Endothelial cell of umbilical vein (primary cell): ENCODE results near the gene VWA8. TPM values are rescaled to one million over a fixed set of nuclear protein-coding genes. Genes with fewer than 3 reads are reported as not detected.

Source experiments
- BruUV-seq: library from RNA; stranded (reverse); fragments of 400-500 nt; replicated peaks from 2 replicates; lab custom pipeline; 2021; lab: Mats Ljungman, UMichigan
- CTCF ChIA-PET: fragments of 300-600, 350-600 bp; sonication (Branson Sonifier 250); formaldehyde crosslinking; loops from one replicate; lab custom pipeline; 2021; ENCODE audit warnings: antibody characterized with exemption, inconsistent platforms; lab: Charles Lee
- POLR2A ChIA-PET: fragments of 300-600, 350-600 bp; sonication (Branson Sonifier 250); formaldehyde crosslinking; loops from one replicate; lab custom pipeline; 2021; ENCODE audit warnings: antibody characterized with exemption, inconsistent platforms; lab: Charles Lee
- DNase-seq: peaks from one replicate; pipeline ENCODE4 v3.0.0-alpha.2; 2011; ENCODE audit warnings: low read depth, low spot score
- FAIRE-seq: peaks from 2 replicates; lab custom pipeline; 2011; peaks lifted over from hg19 to GRCh38; lab: Jason Lieb, UNC
- H2AFZ ChIP-seq: 2 replicates; pipeline ENCODE4 v1.6.0; 2012; ENCODE audit warnings: low read depth, low read length, control low read depth, inconsistent platforms
- H3K27ac ChIP-seq: 2 replicates; pipeline ENCODE4 v1.5.1; 2011; ENCODE audit warnings: low read depth, mild to moderate bottlenecking, control low read depth, low read length, moderate library complexity; ENCODE audit not compliant: insufficient read depth
- H3K27me3 ChIP-seq, 2 experiments: 2 replicates each; pipeline versions ENCODE4 v1.6.0 to v1.6.1; 2011; ENCODE audit warnings: low read length in 2 of 2, mixed read lengths in 1 of 2; ENCODE audit not compliant: control insufficient read depth in 2 of 2, insufficient read depth in 2 of 2
- H3K36me3 ChIP-seq, 2 experiments: 2 replicates in 1 of 2; 3 replicates in 1 of 2; pipeline ENCODE4 v1.5.1; 2011; ENCODE audit warnings: low read length in 2 of 2, mild to moderate bottlenecking in 1 of 2, moderate library complexity in 1 of 2; ENCODE audit not compliant: control insufficient read depth in 2 of 2, insufficient read depth in 2 of 2; ENCODE audit errors: extremely low read depth in 1 of 2
- H3K4me1 ChIP-seq: 3 replicates; pipeline ENCODE4 v1.5.1; 2011; ENCODE audit warnings: mild to moderate bottlenecking, low read length; ENCODE audit not compliant: control insufficient read depth, insufficient read depth; ENCODE audit errors: extremely low read depth
- H3K4me2 ChIP-seq: 2 replicates; pipeline ENCODE4 v1.6.1; 2011; ENCODE audit warnings: low read length, control low read depth, mixed read lengths; ENCODE audit not compliant: insufficient read depth
- H3K4me3 ChIP-seq, 3 experiments: fragments of 200-600 bp in 1 of 3; sonication (generic), shearing (Covaris generic) in 1 of 3; replicated peaks in 1 of 3; 2 replicates each; pipeline ENCODE4 v1.5.1; 2011 to 2016; ENCODE audit warnings: control low read depth in 3 of 3, low read length in 3 of 3, mild to moderate bottlenecking in 2 of 3, inconsistent platforms in 1 of 3, low read depth in 1 of 3, moderate library complexity in 1 of 3; ENCODE audit not compliant: insufficient read depth in 1 of 3
- H3K79me2 ChIP-seq: 2 replicates; pipeline ENCODE4 v1.6.0; 2012; ENCODE audit warnings: low read length, inconsistent platforms; ENCODE audit not compliant: control insufficient read depth, insufficient read depth
- H3K9ac ChIP-seq: replicated peaks from 2 replicates; pipeline ENCODE3; 2011; ENCODE audit warnings: low read length, control low read depth; ENCODE audit not compliant: insufficient read depth; ENCODE audit errors: extremely low read depth
- H3K9me1 ChIP-seq: replicated peaks from 3 replicates; pipeline ENCODE4 v1.6.0; 2011; ENCODE audit warnings: mild to moderate bottlenecking, low read length; ENCODE audit not compliant: control insufficient read depth, insufficient read depth; ENCODE audit errors: extremely low read depth
- H3K9me3 ChIP-seq: replicated peaks from 2 replicates; pipeline ENCODE4 v1.5.1; 2012; ENCODE audit warnings: low read length, inconsistent platforms; ENCODE audit not compliant: control insufficient read depth, insufficient read depth
- H4K20me1 ChIP-seq: replicated peaks from 2 replicates; pipeline ENCODE3; 2011; ENCODE audit warnings: mild to moderate bottlenecking, low read length; ENCODE audit not compliant: control insufficient read depth, insufficient read depth; ENCODE audit errors: extremely low read depth
- CTCF ChIP-seq, 2 donors: IDR thresholded peaks; 1 replicate in 1 of 2; 2 replicates in 1 of 2; pipeline ENCODE4 v1.5.1; 2011; ENCODE audit warnings: low read length in 2 of 2, mild to moderate bottlenecking in 2 of 2, moderate library complexity in 2 of 2, control low read depth in 1 of 2, inconsistent platforms in 1 of 2, low read depth in 1 of 2; ENCODE audit not compliant: insufficient read depth in 1 of 2; ENCODE audit errors: extremely low read depth in 1 of 2
- EZH2 ChIP-seq: IDR thresholded peaks from 2 replicates; pipeline ENCODE4 v1.6.1; 2012; ENCODE audit warnings: borderline replicate concordance, low read depth, mild to moderate bottlenecking, moderate library complexity, low read length, inconsistent platforms; ENCODE audit not compliant: severe bottlenecking
- FOS ChIP-seq: IDR thresholded peaks from 2 replicates; pipeline ENCODE4 v1.6.1; 2011; ENCODE audit warnings: mild to moderate bottlenecking, low read length, moderate library complexity, borderline replicate concordance; ENCODE audit not compliant: insufficient read depth
- GATA2 ChIP-seq: IDR thresholded peaks from 2 replicates; pipeline ENCODE4 v1.7.0; 2011; ENCODE audit warnings: low read depth, mild to moderate bottlenecking, moderate library complexity, mixed read lengths, low read length; ENCODE audit not compliant: insufficient read length, insufficient read depth
- JUN ChIP-seq: IDR thresholded peaks from 2 replicates; pipeline ENCODE4 v1.6.1; 2011; ENCODE audit warnings: borderline replicate concordance, low read depth; ENCODE audit not compliant: insufficient read length, insufficient read depth
- MAX ChIP-seq: IDR thresholded peaks from 2 replicates; pipeline ENCODE4 v1.6.1; 2011; ENCODE audit not compliant: insufficient read depth, insufficient read length
- MYC ChIP-seq: IDR thresholded peaks from one replicate; pipeline ENCODE4 v1.6.1; 2011; ENCODE audit warnings: mild to moderate bottlenecking, low read depth, low read length
- POLR2A ChIP-seq: IDR thresholded peaks from 2 replicates; pipeline ENCODE4 v1.6.1; 2012; ENCODE audit warnings: low read depth, mild to moderate bottlenecking, control low read depth, low read length
- POLR2AphosphoS5 ChIP-seq: IDR thresholded peaks from 2 replicates; pipeline ENCODE4 v1.6.1; 2012; ENCODE audit warnings: low read depth, mild to moderate bottlenecking, control low read depth, low read length, moderate library complexity; ENCODE audit not compliant: insufficient read depth
- dilution Hi-C: fragments of 300-500 bp; cut with MboI; formaldehyde crosslinking; loops from one replicate; pipeline ENCODE4 v1.15.0; 2019; ENCODE audit warnings: low sequenced_read_pairs; ENCODE audit not compliant: extremely low pct_ligation_motif_present
- intact Hi-C: fragments of 100-400 bp; cut with micrococcal nuclease; formaldehyde crosslinking; loops from one replicate; pipeline ENCODE4 v1.10.0; 2022
- polyA plus RNA-seq, 4 experiments: library from polyadenylated mRNA; depleted of rRNA in 3 of 4; stranded (reverse) in 3 of 4; unstranded in 1 of 4; fragments of >200 nt; gene quantifications; 2 replicates each; pipeline versions ENCODE4 v1.2.1 to v1.2.3, GENCODE V29; 2011 to 2012; ENCODE audit warnings: missing spikeins in 1 of 4
- total RNA-seq: library from RNA; stranded (reverse); gene quantifications from 2 replicates; pipeline ENCODE4 v1.2.3, GENCODE V29; 2021

Gene VWA8
- total and polyA plus RNA-seq, 2 donors (not counting 3 experiments of a cell fraction or from before 2014, with no cell fraction given): 2.9 to 11.3 TPM

- no peak for FAIRE-seq
- CTCF ChIA-PET: interaction anchor here (1.0 to 1.2 kb wide), 3 partner anchors 9 to 145 kb away, joined by 3 read pairs; no protein-coding TSS in a partner anchor
Observed at GRCh38 chr13:41813426-41813825, 147.5 kb downstream of the VWA8 start.

More at GRCh38 chr13:41813426-41813825, 147.5 kb downstream of the VWA8 start:
- no TSS peak for BruUV-seq
- DNase-seq: no peak
- Histone ChIP-seq H3K27ac (no peak overlapping the region), H3K4me3 (no peak overlapping the region), H3K9ac (no peak overlapping the region), H2AFZ (no peak overlapping the region), H3K27me3 (no peaks in the 10 kb centered on the region), H3K79me2 (no peaks in the 10 kb centered on the region), H3K9me1 (no peaks in the 10 kb centered on the region), H3K9me3 (no peaks in the 10 kb centered on the region), H3K4me2 (no peak overlapping the region), H3K36me3 (no peaks in the 10 kb centered on the region), H4K20me1 (no peaks in the 10 kb centered on the region), H3K4me1 (no peaks in the 10 kb centered on the region)
- intact Hi-C loops: no loop called here
- TF ChIP-seq GATA2 (no peak), MYC (no peak), FOS (no peak), MAX (no peak), POLR2AphosphoS5 (no peak), JUN (no peak), EZH2 (no peak), POLR2A (no peak), CTCF (IDR thresholded peaks at IDR 0.05; ENCODE audit: extremely low read depth in 1 of 2, insufficient read depth in 1 of 2, low read depth in 1 of 2, low read length in 2 of 2) (no peak)
- POLR2A ChIA-PET: no interaction called here
- dilution Hi-C loops: no loop called here
